ENCODE results near the gene ZNF609.

ZNF609 gene, protein sequence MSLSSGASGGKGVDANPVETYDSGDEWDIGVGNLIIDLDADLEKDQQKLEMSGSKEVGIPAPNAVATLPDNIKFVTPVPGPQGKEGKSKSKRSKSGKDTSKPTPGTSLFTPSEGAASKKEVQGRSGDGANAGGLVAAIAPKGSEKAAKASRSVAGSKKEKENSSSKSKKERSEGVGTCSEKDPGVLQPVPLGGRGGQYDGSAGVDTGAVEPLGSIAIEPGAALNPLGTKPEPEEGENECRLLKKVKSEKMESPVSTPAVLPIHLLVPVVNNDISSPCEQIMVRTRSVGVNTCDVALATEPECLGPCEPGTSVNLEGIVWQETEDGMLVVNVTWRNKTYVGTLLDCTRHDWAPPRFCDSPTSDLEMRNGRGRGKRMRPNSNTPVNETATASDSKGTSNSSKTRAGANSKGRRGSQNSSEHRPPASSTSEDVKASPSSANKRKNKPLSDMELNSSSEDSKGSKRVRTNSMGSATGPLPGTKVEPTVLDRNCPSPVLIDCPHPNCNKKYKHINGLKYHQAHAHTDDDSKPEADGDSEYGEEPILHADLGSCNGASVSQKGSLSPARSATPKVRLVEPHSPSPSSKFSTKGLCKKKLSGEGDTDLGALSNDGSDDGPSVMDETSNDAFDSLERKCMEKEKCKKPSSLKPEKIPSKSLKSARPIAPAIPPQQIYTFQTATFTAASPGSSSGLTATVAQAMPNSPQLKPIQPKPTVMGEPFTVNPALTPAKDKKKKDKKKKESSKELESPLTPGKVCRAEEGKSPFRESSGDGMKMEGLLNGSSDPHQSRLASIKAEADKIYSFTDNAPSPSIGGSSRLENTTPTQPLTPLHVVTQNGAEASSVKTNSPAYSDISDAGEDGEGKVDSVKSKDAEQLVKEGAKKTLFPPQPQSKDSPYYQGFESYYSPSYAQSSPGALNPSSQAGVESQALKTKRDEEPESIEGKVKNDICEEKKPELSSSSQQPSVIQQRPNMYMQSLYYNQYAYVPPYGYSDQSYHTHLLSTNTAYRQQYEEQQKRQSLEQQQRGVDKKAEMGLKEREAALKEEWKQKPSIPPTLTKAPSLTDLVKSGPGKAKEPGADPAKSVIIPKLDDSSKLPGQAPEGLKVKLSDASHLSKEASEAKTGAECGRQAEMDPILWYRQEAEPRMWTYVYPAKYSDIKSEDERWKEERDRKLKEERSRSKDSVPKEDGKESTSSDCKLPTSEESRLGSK (N-terminal part only)

DNA sequence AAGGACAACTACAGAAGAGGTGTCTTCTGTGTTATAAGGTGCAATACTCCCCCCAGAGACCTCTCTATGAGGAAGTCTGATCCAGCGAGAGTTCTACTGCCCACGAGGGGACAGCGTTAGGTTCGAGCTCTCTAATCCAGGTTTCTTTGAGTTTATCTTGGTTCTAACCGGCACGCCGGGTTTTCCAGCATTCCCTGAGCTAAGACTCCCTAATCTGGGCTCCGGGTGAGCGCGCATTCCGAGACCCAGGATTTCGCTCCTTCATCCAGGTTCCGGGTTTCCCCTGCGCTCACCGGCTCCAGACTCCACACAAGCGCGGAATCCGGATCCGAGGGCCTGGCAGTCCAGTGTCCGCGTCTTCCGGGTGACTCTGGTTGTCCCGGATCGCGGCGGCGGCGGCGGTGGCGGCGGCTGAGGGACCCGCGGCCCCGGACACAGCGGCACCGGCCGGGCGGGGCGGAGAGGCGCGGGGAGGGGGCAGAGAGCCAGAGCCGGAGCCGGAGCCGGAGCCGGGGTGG, at the start of gene ZNF609:
ZNF609 (plus strand) TSS at position 373 of the 518 bp plus-strand sequence. CDS start 38,842 bp downstream, outside the sequence.
- TF ChIP-seq GATA3 (IDR thresholded peaks at IDR 0.05; ENCODE audit: low read depth, low read length) (no peak), GATA2 (IDR thresholded peaks at IDR 0.05; ENCODE audit: low read depth, low read length) (peak; percentile 69)

DNA sequence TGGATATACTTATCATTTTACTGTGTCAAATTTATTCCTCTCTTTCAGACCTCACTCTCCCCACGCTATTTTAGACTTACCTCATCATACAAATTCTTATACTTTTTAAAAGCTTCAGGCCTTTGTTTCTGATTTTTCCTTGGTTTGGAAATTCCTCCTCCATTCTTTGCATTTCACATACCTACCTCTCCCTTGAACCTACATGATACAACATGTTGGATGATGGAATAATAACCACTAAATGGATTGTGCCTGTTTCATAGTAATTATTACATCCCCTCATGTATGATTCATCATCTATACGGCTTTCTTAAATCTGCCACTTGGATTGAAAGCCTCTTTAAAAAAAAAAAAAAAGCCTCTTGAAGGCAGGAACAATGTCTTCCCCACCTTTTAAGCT, 48.2 kb upstream of the ZNF609 start:
- no peak for TF ChIP-seq GATA2 (IDR thresholded peaks at IDR 0.05; ENCODE audit: low read depth, low read length)
- TF ChIP-seq GATA3 (IDR thresholded peaks at IDR 0.05; ENCODE audit: low read depth, low read length): no peak

DNA sequence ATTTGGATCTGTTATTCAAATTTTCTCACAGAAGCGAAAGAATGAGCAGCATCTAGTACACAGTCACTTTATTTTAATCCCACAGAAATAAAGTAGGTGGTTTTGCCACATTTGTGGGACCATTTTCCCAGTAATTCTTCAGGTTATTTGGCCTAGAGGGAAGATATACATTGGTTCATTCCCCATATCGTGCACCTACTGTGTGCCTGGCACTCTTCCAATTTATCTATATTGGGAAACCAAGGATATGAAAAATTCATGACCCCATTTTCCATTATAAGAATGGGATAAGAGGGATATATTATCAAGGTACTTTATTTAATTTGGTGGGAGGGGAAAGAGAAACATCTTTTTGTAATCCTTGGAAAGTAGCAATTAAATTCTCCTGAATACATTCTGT, 37.7 kb upstream of the ZNF609 start:
- TF ChIP-seq GATA3 (IDR thresholded peaks at IDR 0.05; ENCODE audit: low read depth, low read length) (no peak), GATA2 (IDR thresholded peaks at IDR 0.05; ENCODE audit: low read depth, low read length) (no peak)

DNA sequence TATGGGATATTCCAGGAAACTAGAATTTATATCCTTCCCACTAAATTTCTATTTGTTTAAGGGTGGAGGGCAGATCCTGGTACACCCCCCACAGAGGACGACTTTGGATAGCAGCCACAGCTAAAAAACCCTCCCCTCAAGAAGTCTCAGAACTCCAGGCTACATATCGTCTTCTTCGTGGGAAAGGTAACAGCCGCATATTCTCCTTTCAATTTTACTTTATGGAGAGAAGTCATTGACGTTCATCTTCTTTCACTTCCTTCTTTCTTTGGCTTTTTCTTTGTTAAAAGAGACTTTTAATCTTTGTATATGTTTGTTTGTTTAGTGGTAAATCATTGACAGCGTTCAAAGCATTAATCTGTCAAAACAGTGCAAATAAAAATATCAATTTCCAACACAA, 36.4 kb upstream of the ZNF609 start:
- TF ChIP-seq GATA2 (IDR thresholded peaks at IDR 0.05; ENCODE audit: low read depth, low read length) (no peak), GATA3 (IDR thresholded peaks at IDR 0.05; ENCODE audit: low read depth, low read length) (no peak)

DNA sequence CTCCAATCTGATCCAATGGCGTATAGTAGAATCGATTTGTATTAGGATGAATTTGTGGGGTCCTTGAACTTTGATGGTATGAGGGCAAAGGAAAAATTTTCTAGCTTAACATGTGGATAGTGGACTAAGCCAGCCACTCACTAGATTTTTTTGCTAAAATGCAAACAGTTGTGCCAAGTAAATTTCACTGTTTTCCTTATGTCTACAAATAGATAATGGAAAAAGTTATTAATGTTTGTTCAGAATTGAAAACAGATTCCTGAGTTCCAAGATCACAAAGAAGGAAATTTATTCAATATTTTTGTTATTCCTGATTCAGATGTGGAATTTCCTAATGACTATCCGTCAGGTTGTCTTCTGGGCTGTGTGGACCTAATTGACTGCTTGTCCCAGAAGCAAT, 35.2 kb upstream of the ZNF609 start:
- no peak for TF ChIP-seq GATA3 (IDR thresholded peaks at IDR 0.05; ENCODE audit: low read depth, low read length)
- no peak for TF ChIP-seq GATA2 (IDR thresholded peaks at IDR 0.05; ENCODE audit: low read depth, low read length)

DNA sequence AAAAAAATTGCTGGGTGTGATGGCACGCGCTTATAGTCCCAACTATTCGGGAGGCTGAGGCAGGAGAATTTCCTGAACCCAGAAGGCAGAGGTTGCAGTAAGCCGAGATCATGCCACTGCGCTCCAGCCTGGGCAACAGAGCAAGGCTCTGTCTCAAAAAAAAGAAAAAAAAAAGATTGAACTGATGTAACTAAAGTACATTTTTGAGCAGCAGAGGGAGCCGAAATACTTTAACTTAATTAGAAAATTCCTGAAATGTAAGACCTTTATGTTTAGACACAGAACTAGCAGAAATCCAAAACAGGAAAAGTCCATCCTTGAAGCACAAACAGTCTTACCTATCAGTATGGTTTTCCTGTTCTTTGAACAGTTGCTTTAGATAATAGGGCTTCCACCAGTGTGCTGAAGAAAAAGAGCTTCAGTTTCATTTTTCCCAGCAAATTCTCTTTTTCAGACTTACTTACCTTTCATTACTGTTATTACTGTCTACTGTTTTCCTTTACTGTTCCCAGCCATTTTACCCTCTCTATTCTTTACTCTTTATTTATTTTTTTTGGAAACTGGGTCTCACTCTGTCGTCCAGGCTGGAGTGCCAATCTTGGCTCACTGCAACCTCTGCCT, 33.4 kb upstream of the ZNF609 start:
- TF ChIP-seq GATA2 (IDR thresholded peaks at IDR 0.05; ENCODE audit: low read depth, low read length) (no peak), GATA3 (IDR thresholded peaks at IDR 0.05; ENCODE audit: low read depth, low read length) (no peak)

DNA sequence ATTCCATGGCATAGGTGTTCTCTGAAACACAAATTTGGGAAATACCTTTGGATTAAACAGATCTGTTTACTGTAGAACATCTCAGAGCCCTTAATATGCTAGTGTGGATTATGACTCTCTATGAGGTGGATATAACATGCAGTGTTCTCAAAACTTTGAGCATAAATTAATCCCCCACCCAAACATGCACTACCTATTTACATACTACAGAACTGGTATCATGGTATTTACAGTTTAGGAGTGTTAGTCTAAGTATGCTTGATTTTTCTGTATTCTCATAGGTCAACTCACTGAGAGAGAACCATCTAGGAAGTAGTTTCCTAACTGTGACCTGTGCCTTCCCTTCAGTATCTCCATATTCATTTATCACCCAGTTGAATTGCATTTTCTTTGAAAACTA, 30.9 kb upstream of the ZNF609 start:
- TF ChIP-seq GATA3 (IDR thresholded peaks at IDR 0.05; ENCODE audit: low read depth, low read length) (no peak), GATA2 (IDR thresholded peaks at IDR 0.05; ENCODE audit: low read depth, low read length) (no peak)

DNA sequence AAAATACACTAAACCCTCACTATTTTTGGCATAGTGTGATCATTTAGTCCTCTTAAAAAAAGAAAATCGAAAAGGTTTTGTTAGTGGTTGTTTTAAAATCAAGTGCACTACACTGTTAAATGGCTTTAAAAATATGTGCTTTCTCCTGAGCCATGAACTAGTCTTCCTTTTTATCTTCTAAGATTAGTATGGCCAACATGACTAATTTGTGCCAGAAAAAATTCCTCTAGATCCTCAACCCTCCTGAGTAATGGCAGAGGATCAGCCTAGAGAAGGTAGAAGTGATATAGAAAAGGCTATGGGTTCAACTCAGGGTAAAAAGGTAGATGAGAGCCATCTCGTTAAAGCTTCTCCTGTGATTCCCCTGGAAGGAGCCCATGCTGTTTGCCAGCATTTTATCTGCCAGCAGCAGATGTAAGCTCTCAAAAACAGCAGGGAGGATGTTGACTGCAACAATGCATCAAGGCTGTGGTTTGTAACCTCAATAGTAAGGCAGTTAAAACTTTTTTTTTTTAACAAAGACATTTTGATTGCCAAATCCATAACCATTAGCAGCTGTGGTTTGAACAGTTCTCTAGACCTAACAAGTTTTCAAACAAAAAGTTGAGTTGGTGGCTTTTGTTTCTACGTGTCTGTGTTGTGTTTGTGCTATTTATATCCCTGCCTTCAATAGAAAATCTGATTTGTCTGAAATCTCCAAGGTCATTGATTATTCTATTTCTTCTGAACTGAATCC, 30.2 kb upstream of the ZNF609 start:
- no peak for TF ChIP-seq GATA2 (IDR thresholded peaks at IDR 0.05; ENCODE audit: low read depth, low read length)
- TF ChIP-seq GATA3 (IDR thresholded peaks at IDR 0.05; ENCODE audit: low read depth, low read length): no peak

DNA sequence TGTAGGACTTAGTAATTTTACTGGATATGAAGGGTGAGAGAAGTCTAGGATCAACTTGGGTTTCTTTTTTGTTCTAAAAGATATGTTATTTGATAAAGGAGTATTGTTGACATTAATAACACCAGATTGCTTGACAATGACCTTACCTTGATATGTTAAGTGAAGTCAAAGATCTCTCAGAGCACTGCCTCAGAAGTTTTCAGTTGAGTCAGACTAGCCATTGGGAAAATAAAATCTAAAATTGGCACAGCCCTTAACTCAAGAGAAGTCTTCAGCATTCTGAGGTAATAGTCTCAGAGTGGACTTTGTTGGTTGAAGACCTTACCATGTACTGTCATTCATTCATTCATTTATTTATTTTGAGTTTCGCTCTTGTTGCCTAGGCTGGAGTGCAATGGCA, 22.4 kb upstream of the ZNF609 start:
- no peak for TF ChIP-seq GATA3 (IDR thresholded peaks at IDR 0.05; ENCODE audit: low read depth, low read length)
- no peak for TF ChIP-seq GATA2 (IDR thresholded peaks at IDR 0.05; ENCODE audit: low read depth, low read length)

DNA sequence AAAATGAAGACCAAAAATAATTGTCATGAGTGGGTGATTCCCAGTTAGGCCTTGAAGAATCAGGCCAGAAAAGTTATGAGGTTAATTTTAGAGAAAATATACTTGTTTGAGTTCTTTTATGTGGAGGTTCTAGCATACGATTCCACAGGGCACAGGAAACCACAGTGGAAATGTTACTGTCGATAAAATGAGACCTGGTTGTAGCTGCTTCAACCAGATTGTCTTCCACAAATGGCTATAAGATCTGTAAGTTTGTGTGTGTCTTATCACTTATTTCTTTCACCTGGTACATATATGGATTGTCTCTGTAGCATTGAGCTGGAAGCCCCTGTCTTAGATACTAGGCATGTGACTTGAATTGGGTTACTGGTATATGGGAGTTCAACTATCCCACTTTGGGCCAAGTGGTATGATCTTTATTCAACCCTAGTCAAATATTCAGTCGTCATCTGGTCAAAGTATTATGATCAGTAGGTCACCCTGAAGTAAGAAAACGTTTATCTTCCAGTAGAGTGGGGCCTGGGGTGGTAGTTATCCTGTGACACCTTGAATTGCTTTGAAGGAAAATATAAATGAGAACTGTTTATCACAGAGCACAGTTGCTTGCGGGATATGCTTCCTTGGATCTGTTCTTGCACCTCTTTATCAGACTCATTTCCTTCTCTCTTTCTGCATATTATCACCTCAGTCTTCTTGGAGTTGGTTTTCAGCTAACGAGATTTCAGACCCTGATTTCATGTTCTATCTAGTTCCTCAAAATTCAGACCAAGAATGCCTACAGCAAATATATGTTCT, 21.5 kb upstream of the ZNF609 start:
- TF ChIP-seq GATA3 (IDR thresholded peaks at IDR 0.05; ENCODE audit: low read depth, low read length) (no peak), GATA2 (IDR thresholded peaks at IDR 0.05; ENCODE audit: low read depth, low read length) (no peak)

DNA sequence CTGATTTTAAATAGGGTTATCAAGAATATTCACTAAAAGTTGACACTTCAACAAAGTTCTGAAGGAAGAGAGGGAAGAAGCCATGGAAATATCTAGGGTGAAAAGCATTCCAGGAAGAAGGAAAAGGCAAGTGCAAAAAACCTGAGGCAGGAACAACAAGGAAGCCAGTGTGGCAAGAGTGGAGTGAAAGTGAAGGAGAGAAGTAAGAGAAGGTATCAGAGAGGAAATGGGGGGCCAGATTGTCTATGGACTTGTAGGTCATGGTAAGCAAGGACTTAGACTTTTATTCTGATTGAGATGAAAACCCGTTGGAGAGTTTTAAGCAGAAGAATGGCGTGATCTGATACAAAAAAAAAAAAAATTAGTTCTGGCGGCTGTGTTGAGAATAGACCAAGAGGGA, 18.5 kb upstream of the ZNF609 start:
- TF ChIP-seq GATA3 (IDR thresholded peaks at IDR 0.05; ENCODE audit: low read depth, low read length): no peak

DNA sequence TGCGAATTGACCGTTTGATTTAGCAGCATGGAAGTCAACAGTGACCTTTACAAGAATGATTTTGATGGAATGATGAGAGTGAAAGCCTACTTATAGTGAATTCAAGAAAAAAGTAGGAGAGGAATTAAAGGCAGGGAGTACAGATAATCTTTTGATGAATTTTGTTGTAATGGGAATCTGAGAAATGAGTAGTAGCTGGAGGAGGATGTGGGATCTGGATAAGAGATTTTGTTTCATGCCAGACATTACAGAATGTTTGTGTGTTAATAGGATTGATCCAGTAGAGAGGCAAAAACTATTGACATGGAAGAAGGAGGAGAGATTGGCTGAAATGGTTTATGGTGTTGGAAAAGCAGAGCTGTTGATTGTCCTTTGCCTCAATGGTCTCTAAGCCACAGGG, 17.4 kb upstream of the ZNF609 start:
- TF ChIP-seq GATA2 (IDR thresholded peaks at IDR 0.05; ENCODE audit: low read depth, low read length) (no peak), GATA3 (IDR thresholded peaks at IDR 0.05; ENCODE audit: low read depth, low read length) (no peak)
